Common myeloid progenitor, CD34-positive (primary cell): Measurements from ENCODE around the gene PACRG.

ENCODE experiments used
- CTCF ChIA-PET: fragments of 350-600 bp; sonication (Branson Sonifier 250); formaldehyde crosslinking; loops from one replicate; lab custom pipeline; 2021; ENCODE audit warnings: antibody characterized with exemption; lab: Charles Lee
- POLR2A ChIA-PET: fragments of 350-600 bp; sonication (Branson Sonifier 250); formaldehyde crosslinking; loops from one replicate; lab custom pipeline; 2021; ENCODE audit warnings: antibody characterized with exemption; lab: Charles Lee
- DNase-seq, 3 donors: peaks; one replicate each; pipeline versions ENCODE4 v3.0.0 to v3.0.0-alpha.2; 2013
- H3K27ac ChIP-seq, 2 experiments: 1 replicate in 1 of 2; 2 replicates in 1 of 2; pipeline ENCODE4 v1.7.0; 2013; ENCODE audit warnings: inconsistent platforms in 2 of 2, low read length in 2 of 2, mild to moderate bottlenecking in 2 of 2, low read depth in 1 of 2, moderate library complexity in 1 of 2; ENCODE audit not compliant: severe bottlenecking in 2 of 2, insufficient read depth in 1 of 2, poor library complexity in 1 of 2
- H3K27me3 ChIP-seq, 5 experiments: replicated peaks in 2 of 5; 1 replicate in 3 of 5; 2 replicates in 2 of 5; pipeline versions ENCODE4 v1.6.1 to v1.7.0; 2013; ENCODE audit warnings: low read length in 4 of 5, mild to moderate bottlenecking in 2 of 5, moderate library complexity in 2 of 5, inconsistent platforms in 1 of 5; ENCODE audit not compliant: insufficient read depth in 5 of 5, control insufficient read depth in 4 of 5
- H3K36me3 ChIP-seq, 4 experiments: 1 replicate in 2 of 4; 2 replicates in 2 of 4; pipeline versions ENCODE4 v1.6.1 to v1.7.0; 2013; ENCODE audit warnings: low read length in 3 of 4, control low read depth in 1 of 4, mild to moderate bottlenecking in 1 of 4; ENCODE audit not compliant: control insufficient read depth in 4 of 4, insufficient read depth in 4 of 4
- H3K4me1 ChIP-seq, 4 experiments: 1 replicate in 3 of 4; 2 replicates in 1 of 4; pipeline versions ENCODE4 v1.6.1 to v1.7.1; 2013; ENCODE audit warnings: low read length in 3 of 4, mild to moderate bottlenecking in 3 of 4, control low read depth in 1 of 4, inconsistent platforms in 1 of 4, moderate library complexity in 1 of 4; ENCODE audit not compliant: control insufficient read depth in 4 of 4, insufficient read depth in 4 of 4; ENCODE audit errors: control extremely low read depth in 1 of 4
- H3K4me3 ChIP-seq, 7 experiments: 1 replicate in 4 of 7; 2 replicates in 3 of 7; pipeline versions ENCODE4 v1.5.1 to v1.7.0; 2013; ENCODE audit warnings: mild to moderate bottlenecking in 7 of 7, low read length in 6 of 7, moderate library complexity in 6 of 7, inconsistent platforms in 2 of 7, low read depth in 2 of 7, control low read depth in 1 of 7; ENCODE audit not compliant: insufficient read depth in 4 of 7, control insufficient read depth in 1 of 7; ENCODE audit errors: extremely low read depth in 1 of 7
- H3K9me3 ChIP-seq, 5 experiments: 1 replicate in 4 of 5; 2 replicates in 1 of 5; pipeline versions ENCODE4 v1.6.1 to v1.7.1; 2013; ENCODE audit warnings: low read length in 4 of 5, mild to moderate bottlenecking in 2 of 5, inconsistent platforms in 1 of 5, low read depth in 1 of 5, moderate library complexity in 1 of 5; ENCODE audit not compliant: control insufficient read depth in 4 of 5, insufficient read depth in 2 of 5; ENCODE audit errors: control extremely low read depth in 1 of 5
- WGBS: methylation state at CpG from one replicate; pipeline ENCODE4 v1.1.5; 2013; ENCODE audit not compliant: insufficient coverage; 5-methylcytosine and 5-hydroxymethylcytosine counted together

Gene PACRG

DNA sequence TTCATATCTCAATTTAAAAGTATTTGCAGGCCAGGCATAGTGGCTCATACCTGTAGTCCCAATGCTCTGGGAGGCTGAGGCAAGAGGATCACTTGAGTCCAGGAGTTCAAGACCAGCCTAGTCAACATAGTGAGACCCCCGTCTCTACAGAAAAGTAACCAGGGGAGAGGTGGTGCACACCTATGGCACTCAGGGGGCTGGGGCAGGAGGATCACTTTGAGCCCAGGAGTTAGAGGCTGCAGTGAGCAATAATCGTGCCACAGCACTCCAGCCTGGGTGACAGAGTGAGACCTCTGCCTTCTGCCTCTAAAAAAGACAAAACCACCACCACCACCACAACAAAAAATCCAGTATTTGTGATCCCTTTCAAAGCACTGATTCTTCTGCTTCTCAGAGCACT is 501.3 kb downstream of the PACRG start:
- no peak for DNase-seq
- Histone ChIP-seq H3K27ac (no peak overlapping the region), H3K4me3 (no peak overlapping the region), H3K36me3 (no peaks in the 10 kb centered on the region), H3K9me3 (no peaks in the 10 kb centered on the region), H3K4me1 (peaks cover 0 to under 1% (median 0%) of the 10 kb centered on the region in 4 experiments), H3K27me3 (no peaks in the 10 kb centered on the region)
- ChIA-PET POLR2A (no interaction called here), CTCF (no interaction called here)
- WGBS = 100% methylated on average over 1 of the region's 2 CpGs

GRCh38 chr6:163230901-163231300 is 503.1 kb downstream of the PACRG start:
- POLR2A ChIA-PET = no interaction called here
- WGBS = 94% methylated on average over 9 of the region's 9 CpGs
- DNase-seq = no peak
- H3K4me3 ChIP-seq = no peak overlapping the region
- H3K36me3 ChIP-seq = no peaks in the 10 kb centered on the region
- H3K27me3 ChIP-seq = no peaks in the 10 kb centered on the region
- H3K4me1 ChIP-seq = peaks cover 0 to 10% (median 0%) of the 10 kb centered on the region in 4 experiments
- no peaks in the 10 kb centered on the region for H3K9me3 ChIP-seq
- CTCF ChIA-PET = no interaction called here
- no peak overlapping the region for H3K27ac ChIP-seq

DNA sequence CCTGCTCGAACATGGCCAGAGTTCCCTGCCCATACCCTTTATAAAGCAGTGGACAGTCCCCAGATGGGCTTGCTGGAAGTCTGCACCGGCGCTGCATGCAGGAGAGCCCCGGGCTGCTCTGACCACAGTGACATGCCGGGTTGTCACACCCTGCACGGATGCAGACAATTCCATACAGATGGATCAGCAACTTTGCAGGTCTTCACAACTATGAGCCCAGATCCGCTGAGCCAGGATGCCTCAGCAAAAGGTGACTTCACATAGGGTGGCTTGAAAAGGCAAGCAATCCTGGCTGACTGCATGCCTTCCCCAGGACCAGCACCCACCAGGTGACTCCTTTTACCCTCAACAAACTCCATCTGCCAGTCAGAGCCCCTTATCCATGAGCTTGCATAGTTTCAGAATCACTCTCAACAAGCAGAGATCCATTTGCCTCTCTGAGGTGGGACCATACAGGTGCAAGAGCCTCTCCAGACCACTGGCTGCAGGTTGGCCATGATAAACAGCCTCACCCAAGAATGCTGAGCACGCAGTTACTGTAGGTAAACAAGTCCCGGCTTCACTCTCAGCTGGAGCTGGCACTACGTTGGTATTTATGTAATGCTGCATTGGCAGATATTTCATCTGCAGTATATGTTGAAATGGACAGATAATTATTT is 503.7 kb downstream of the PACRG start:
- no peaks in the 10 kb centered on the region for H3K36me3 ChIP-seq
- H3K4me1 ChIP-seq = peaks cover 0 to 10% (median 0%) of the 10 kb centered on the region in 4 experiments
- ChIA-PET CTCF (no interaction called here), POLR2A (no interaction called here)
- no peak overlapping the region for H3K27ac ChIP-seq
- 93% methylated on average over 9 of the region's 10 CpGs for WGBS
- DNase-seq = no peak
- no peak overlapping the region for H3K4me3 ChIP-seq
- no peaks in the 10 kb centered on the region for H3K9me3 ChIP-seq
- no peaks in the 10 kb centered on the region for H3K27me3 ChIP-seq

GRCh38 chr6:163232015-163232523 is 504.3 kb downstream of the PACRG start:
- H3K27me3 ChIP-seq = no peaks in the 10 kb centered on the region
- H3K4me3 ChIP-seq = no peak overlapping the region
- H3K27ac ChIP-seq = no peak overlapping the region
- ChIA-PET CTCF (no interaction called here), POLR2A (no interaction called here)
- WGBS = 100% methylated on average over 3 of the region's 7 CpGs
- peaks cover 0 to 10% (median 0%) of the 10 kb centered on the region in 4 experiments for H3K4me1 ChIP-seq
- no peaks in the 10 kb centered on the region for H3K36me3 ChIP-seq
- no peak for DNase-seq
- H3K9me3 ChIP-seq = no peaks in the 10 kb centered on the region

GRCh38 chr6:163232649-163233048 is 504.9 kb downstream of the PACRG start:
- no peak overlapping the region for H3K27ac ChIP-seq
- CTCF ChIA-PET = no interaction called here
- POLR2A ChIA-PET = no interaction called here
- no peaks in the 10 kb centered on the region for H3K36me3 ChIP-seq
- no peak overlapping the region for H3K4me3 ChIP-seq
- H3K27me3 ChIP-seq = no peaks in the 10 kb centered on the region
- H3K9me3 ChIP-seq = no peaks in the 10 kb centered on the region
- peaks cover 0 to 10% (median 0%) of the 10 kb centered on the region in 4 experiments for H3K4me1 ChIP-seq
- WGBS = 93% methylated on average over 4 of the region's 6 CpGs
- DNase-seq = no peak

DNA sequence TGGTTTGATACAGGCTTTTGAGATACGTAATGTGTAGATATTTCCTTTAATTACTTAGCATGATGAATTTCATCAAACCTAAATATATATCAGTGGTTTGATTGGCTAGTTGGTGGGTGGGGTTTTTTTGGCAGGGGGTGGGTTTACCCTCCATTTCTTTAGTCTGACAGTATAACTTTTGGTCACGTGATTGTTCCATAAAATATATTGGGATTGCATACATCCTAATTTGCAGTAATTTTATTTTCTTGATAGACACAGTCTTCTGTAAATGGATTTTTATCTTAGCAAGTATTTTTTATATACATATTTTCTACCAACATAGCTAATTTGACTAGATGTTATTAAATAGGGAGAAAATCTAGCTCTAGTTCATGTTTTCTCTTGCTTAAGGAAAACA is 509.3 kb downstream of the PACRG start:
- POLR2A ChIA-PET = no interaction called here
- CTCF ChIA-PET = no interaction called here
- Histone ChIP-seq H3K9me3 (no peaks in the 10 kb centered on the region), H3K27ac (no peak overlapping the region), H3K36me3 (no peaks in the 10 kb centered on the region), H3K27me3 (peaks cover 0 to 2% (median 0%) of the 10 kb centered on the region in 5 experiments), H3K4me1 (peaks cover 0 to 10% (median 0%) of the 10 kb centered on the region in 4 experiments), H3K4me3 (no peak overlapping the region)
- DNase-seq = no peak
- WGBS = no CpG with 5 or more reads among the region's 2 CpGs

- Histone ChIP-seq H3K27ac (no peak overlapping the region), H3K36me3 (no peaks in the 10 kb centered on the region), H3K27me3 (peaks cover 0 to 2% (median 0%) of the 10 kb centered on the region in 5 experiments), H3K9me3 (no peaks in the 10 kb centered on the region), H3K4me3 (no peak overlapping the region), H3K4me1 (peaks cover 0 to 3% (median 0%) of the 10 kb centered on the region in 4 experiments)
- DNase-seq = no peak
- ChIA-PET CTCF (no interaction called here), POLR2A (no interaction called here)
- 84% methylated on average over 6 of the region's 19 CpGs for WGBS
These were observed 512.0 kb downstream of the PACRG start for GRCh38 chr6:163239572-163240340.
